Skeletal muscle satellite cell (primary cell): ENCODE results near the gene SLC16A12.
A peak's percentile ranks its signal among the peaks of the same experiment; 100 is the strongest.
"Not testable (repeated sequence)": the region's sequence is repeated elsewhere in the genome, so short reads cannot be mapped to it uniquely, and the experiment has no call there.

Experiments
- H3K27me3 ChIP-seq: 2 replicates; pipeline ENCODE4 v1.7.0; 2013; ENCODE audit warnings: low read length; ENCODE audit not compliant: control insufficient read depth, insufficient read depth
- H3K36me3 ChIP-seq: 2 replicates; pipeline ENCODE4 v1.7.0; 2013; ENCODE audit warnings: mild to moderate bottlenecking, control low read depth, low read length; ENCODE audit not compliant: insufficient read depth
- H3K4me1 ChIP-seq: 2 replicates; pipeline ENCODE4 v1.7.0; 2013; ENCODE audit warnings: low read length; ENCODE audit not compliant: control insufficient read depth, insufficient read depth
- H3K4me2 ChIP-seq: 2 replicates; pipeline ENCODE4 v1.7.0; 2013; ENCODE audit warnings: mild to moderate bottlenecking, low read length
- H3K4me3 ChIP-seq: 2 replicates; pipeline ENCODE4 v1.7.0; 2013; ENCODE audit warnings: low read length
- H3K9ac ChIP-seq: 2 replicates; pipeline ENCODE4 v1.7.0; 2013; ENCODE audit warnings: mild to moderate bottlenecking, low read depth, low read length, moderate library complexity
- H3K9me3 ChIP-seq: replicated peaks from 2 replicates; pipeline ENCODE4 v1.7.0; 2013; ENCODE audit warnings: mild to moderate bottlenecking, control low read depth, low read length

SLC16A12 gene

DNA sequence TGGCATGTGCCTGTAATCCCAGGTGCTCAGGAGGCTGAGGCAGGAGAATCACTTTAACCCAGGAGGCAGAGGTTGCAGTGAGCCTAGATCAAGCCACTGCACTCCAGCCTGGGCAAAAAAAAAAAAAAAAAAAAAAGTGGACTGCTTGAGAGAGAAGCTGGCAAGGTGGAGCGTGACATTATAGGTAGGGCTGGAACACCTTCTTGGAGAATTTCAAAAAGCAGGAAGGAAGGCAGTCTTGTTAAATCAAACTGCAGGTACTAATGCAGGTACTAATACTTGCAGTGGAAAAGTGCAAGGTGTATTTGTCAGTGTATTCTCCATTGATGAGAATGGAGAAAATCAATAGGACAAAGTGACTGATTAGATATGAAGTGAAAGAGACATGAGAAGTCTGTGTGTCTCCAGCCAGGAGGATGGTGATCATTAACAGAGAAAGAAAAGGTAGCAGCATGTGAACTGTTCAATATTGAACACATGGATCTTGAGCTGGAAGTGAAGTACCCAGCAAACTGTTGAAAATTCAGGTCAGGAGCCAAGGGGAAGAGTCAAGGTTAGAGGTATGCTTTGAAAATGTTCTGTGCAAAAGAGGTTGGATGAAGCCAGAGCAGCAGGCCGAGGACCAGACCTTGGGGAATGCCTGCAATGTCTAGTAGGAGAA, 12.6 kb upstream of the SLC16A12 start:
- H3K4me2 ChIP-seq, result no peak overlapping the region
- H3K27me3 ChIP-seq, result no peaks in the 10 kb centered on the region
- no peak overlapping the region for H3K4me3 ChIP-seq
- H3K9me3 ChIP-seq, result no peaks in the 10 kb centered on the region
- peaks cover 8% of the 10 kb centered on the region for H3K4me1 ChIP-seq
- H3K36me3 ChIP-seq, result no peaks in the 10 kb centered on the region
- no peak overlapping the region for H3K9ac ChIP-seq

DNA sequence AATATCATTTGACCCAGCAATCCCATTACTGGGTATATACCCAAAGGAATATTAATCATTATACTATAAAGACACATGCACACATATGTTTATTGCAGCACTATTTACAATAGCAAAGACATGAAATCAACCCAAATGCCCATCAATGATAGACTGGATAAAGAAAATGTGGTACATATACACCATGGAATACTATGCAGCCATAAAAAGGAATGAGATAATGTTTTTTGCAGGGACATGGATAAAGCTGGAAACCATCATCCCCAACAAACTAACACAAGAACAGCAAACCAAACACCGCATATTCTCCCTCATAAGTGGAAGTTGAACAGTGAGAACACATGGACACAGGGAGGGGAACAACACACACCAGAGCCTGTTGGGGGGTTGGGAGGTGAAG, 11.3 kb upstream of the SLC16A12 start:
- not testable (repeated sequence) for H3K4me2 ChIP-seq, H3K4me1 ChIP-seq, H3K9ac ChIP-seq, H3K9me3 ChIP-seq, H3K4me3 ChIP-seq, H3K27me3 ChIP-seq, H3K36me3 ChIP-seq

DNA sequence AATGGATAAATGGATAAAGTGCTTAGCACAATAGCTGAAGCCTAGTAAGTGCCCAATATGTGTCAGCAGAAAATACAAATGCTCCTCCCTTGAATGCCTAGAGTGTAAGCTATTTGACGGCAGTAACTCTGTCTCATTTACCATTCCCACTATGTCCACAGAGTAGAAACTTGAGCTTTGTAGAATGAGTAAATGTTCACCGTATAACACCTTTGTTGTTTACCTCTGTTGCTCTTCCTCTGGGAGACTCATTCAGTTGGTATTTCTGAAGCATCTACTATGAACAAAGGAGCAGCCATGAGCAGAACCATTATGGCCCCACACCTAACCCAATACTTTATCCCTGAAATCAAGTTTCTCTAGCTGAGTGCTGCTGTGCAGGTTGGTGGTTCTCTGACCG, 8.4 kb upstream of the SLC16A12 start:
- no peak overlapping the region for H3K4me2 ChIP-seq
- H3K27me3 ChIP-seq, result no peaks in the 10 kb centered on the region
- no peak overlapping the region for H3K9ac ChIP-seq
- no peak overlapping the region for H3K4me3 ChIP-seq
- no peaks in the 10 kb centered on the region for H3K9me3 ChIP-seq
- H3K36me3 ChIP-seq, result no peaks in the 10 kb centered on the region
- peaks cover 5% of the 10 kb centered on the region for H3K4me1 ChIP-seq

DNA sequence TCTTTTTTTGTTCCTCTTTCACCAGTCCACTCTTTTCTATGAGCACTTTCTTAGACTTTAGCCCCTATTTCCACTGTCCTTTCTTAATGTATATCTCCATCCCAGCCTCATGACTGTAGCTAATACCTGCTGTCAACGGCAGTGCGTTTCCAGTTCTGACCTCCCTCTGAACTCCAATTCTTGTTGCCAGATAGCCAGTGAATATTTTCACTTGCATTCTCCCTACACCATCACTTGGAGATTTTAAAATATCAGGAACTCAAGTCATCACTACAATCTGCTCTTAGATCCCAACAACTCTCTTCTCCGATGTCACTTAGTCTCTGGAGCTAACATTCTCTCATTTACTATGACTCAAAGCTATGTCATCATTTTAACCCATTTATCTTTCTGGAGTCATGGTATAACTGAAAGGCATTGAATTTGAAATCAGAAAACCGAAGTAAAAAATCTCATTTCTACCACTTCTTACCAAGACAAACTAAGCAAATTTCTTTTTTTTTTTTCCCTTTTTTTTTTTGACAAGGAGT, 5.1 kb upstream of the SLC16A12 start:
- H3K4me3 ChIP-seq, result no peak overlapping the region
- no peak overlapping the region for H3K9ac ChIP-seq
- H3K9me3 ChIP-seq, result no peaks in the 10 kb centered on the region

DNA sequence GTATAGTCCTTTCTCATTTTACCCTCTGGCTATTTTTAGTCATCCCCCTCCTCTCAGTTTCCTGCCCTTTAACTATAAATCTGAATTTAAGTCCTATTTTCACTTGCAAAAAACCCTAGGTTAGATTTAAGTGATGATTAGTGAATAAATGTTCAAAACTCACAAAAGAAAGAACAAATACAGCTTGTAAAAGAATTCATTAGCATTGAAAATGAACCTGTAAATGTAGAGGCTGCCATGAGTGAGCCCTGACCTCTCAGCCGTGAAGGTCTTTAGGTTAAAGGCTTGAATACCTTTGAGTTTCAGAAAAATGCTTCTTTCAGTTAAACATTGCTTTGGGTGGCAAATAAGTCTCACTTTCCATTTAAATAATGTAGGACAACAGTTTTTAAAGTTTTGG, 2.0 kb upstream of the SLC16A12 start:
- no peaks in the 10 kb centered on the region for H3K27me3 ChIP-seq
- no peaks in the 10 kb centered on the region for H3K9me3 ChIP-seq
- no peak overlapping the region for H3K4me3 ChIP-seq
- H3K9ac ChIP-seq, result no peak overlapping the region
- H3K4me2 ChIP-seq, result no peak overlapping the region
- H3K36me3 ChIP-seq, result no peaks in the 10 kb centered on the region
- H3K4me1 ChIP-seq, result peaks cover 12% of the 10 kb centered on the region

More for the DNA sequence above, 5.1 kb upstream of the SLC16A12 start:
- no peak overlapping the region for H3K4me2 ChIP-seq
- H3K4me1 ChIP-seq, result peaks cover 5% of the 10 kb centered on the region
- H3K36me3 ChIP-seq, result no peaks in the 10 kb centered on the region
- H3K27me3 ChIP-seq, result no peaks in the 10 kb centered on the region

DNA sequence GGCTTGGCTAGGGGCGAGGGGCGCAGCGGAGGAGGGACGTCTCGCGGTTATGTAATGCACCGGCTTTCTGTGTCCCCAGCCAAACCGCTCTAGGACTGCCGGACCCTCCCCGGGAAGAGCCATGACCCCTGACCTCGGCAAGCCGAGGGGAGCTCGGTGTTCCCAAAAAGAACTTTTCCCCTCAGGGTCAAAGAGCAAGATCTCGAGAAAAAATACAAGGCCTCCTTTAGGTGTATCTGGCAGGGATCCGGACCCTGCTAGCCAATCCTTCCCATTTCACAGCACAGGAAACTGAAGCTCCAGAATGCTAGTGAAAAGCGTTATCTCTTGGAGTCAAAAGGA, 590 bp upstream of the SLC16A12 start:
- Histone ChIP-seq H3K4me3 (peak overlapping the region; percentile 78), H3K4me1 (peaks cover 12% of the 10 kb centered on the region), H3K4me2 (peak overlapping the region; percentile 98), H3K27me3 (no peaks in the 10 kb centered on the region), H3K9me3 (no peaks in the 10 kb centered on the region), H3K36me3 (no peaks in the 10 kb centered on the region), H3K9ac (peak overlapping the region; percentile 77)

DNA sequence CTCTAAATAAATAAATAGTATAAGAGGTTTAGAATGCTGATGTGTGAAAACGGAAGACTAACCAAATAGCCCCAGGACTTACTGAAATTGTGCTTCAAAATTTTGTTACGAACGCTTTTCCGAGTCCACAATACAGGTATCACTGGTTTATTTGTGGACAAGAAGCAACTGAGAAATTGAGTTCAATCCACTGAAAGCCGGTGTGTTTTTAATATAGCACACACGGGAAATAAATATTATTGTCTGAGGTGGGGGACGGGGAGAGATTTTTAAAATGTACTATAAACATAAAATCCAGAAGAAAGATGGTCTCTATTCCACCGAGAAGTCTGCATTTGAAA, 598 bp downstream of the SLC16A12 start:
- peak overlapping the region; percentile 98 for H3K4me2 ChIP-seq
- peak overlapping the region; percentile 77 for H3K9ac ChIP-seq
- peaks cover 10% of the 10 kb centered on the region for H3K4me1 ChIP-seq
- H3K9me3 ChIP-seq, result no peaks in the 10 kb centered on the region
- H3K4me3 ChIP-seq, result peak overlapping the region; percentile 78
- H3K36me3 ChIP-seq, result no peaks in the 10 kb centered on the region
- no peaks in the 10 kb centered on the region for H3K27me3 ChIP-seq

DNA sequence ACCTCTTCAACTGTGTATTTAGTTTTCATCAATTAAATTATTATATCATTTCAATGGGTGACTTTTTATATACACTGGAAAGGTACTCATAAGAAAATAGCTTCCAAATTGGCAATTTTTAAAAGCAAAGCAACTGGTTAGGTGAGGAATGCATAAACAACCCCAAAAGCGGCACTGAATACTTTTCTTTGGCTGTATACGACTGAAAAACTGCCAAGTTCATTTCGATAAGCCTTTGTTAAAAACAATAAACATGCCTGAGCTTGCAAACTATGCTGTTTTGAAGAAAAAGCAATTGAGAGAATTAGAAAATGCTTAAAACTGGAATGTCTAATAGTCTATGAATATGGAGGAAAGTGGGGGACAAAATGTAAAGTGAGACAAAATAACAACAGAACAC, 2.9 kb downstream of the SLC16A12 start:
- Histone ChIP-seq H3K9ac (no peak overlapping the region), H3K4me3 (no peak overlapping the region), H3K4me1 (peaks cover 10% of the 10 kb centered on the region), H3K36me3 (no peaks in the 10 kb centered on the region), H3K4me2 (no peak overlapping the region), H3K9me3 (no peaks in the 10 kb centered on the region), H3K27me3 (no peaks in the 10 kb centered on the region)

DNA sequence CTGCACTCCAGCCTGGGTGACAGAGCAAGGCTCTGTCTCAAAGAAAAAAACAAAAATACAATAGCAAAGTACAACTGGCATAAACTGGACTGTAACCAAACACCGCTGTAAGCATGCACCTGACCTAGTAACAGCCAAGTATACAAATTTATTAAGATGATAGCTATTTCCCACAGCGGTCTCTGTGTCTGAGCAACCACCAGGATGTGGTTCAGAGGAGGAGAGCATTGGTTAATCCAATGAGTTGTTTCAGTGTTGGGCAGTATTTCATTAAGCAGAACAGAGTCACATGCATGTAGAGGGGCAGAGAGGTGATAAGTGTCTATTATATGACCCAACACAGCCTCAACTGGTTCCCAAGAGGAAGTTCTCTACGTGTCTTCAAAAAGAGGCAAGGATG, 4.0 kb downstream of the SLC16A12 start:
- no peak overlapping the region for H3K4me3 ChIP-seq
- peaks cover 10% of the 10 kb centered on the region for H3K4me1 ChIP-seq
- no peak overlapping the region for H3K4me2 ChIP-seq
- no peaks in the 10 kb centered on the region for H3K27me3 ChIP-seq
- H3K36me3 ChIP-seq, result no peaks in the 10 kb centered on the region
- H3K9me3 ChIP-seq, result no peaks in the 10 kb centered on the region
- H3K9ac ChIP-seq, result no peak overlapping the region

DNA sequence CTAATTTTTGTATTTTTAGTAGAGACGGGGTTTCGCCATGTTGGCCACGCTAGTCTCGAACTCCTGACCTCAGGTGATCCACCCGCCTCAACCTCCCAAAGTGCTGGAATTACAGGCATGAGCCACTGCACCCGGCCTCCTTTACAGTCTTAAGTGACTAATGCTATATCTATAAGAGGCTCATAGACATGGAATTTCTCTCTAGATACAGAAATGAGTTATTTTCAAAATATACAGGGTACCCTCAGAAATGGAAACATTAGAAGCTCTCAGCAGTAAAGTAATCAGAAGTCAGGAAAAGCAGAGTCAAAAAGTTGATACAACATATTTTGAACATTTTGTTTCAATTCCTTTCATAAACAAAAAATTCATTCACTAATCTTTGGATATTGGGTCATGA, 5.7 kb downstream of the SLC16A12 start:
- not testable (repeated sequence) for H3K36me3 ChIP-seq, H3K4me2 ChIP-seq, H3K4me3 ChIP-seq, H3K9ac ChIP-seq, H3K9me3 ChIP-seq, H3K27me3 ChIP-seq
- peaks cover 13% of the 10 kb centered on the region for H3K4me1 ChIP-seq

DNA sequence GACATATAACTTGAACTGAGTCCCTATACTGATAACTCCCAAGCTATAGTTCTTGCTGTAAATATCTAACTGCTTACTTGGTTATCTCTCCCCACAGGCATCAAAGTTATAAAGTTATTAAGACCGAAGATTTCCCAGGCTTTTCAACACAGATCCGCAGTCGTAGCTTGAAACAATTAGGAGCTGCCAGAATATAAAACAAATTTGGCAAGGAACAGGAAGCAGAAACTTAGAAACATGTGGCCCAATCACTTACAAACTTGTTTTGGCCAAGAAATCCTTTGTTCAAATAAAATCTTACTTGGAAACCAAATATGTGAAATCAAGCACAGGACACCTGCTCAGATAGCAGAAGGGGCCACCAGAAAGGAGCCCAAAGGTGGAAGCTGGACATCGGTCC, 9.0 kb downstream of the SLC16A12 start:
- Histone ChIP-seq H3K27me3 (no peaks in the 10 kb centered on the region), H3K9me3 (no peaks in the 10 kb centered on the region), H3K9ac (no peak overlapping the region), H3K36me3 (no peaks in the 10 kb centered on the region), H3K4me3 (no peak overlapping the region), H3K4me1 (peaks cover 29% of the 10 kb centered on the region), H3K4me2 (no peak overlapping the region)

DNA sequence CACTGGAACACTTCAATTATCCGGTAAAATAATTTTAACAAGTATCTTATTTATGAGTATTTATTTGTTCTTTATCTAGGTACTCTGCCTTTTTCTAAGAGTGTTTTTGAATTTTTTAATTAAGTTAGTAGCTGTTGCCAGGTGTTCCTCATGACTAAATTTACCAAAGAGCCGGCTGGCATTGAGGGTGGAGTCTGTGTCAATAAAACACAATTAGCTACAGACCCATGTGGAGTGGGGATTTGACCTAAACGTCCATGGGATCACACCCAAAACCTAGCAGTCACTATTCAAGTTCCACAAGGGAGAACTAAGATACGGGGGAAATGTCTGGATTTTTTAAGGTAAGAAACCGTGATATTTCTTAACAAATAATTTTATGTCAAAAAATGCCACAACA, 9.8 kb downstream of the SLC16A12 start:
- Histone ChIP-seq H3K4me2 (no peak overlapping the region), H3K9me3 (no peaks in the 10 kb centered on the region), H3K9ac (no peak overlapping the region), H3K4me1 (peaks cover 29% of the 10 kb centered on the region), H3K4me3 (no peak overlapping the region), H3K36me3 (no peaks in the 10 kb centered on the region), H3K27me3 (no peaks in the 10 kb centered on the region)
